Left lobe of liver (tissue), 2 donors: ENCODE results near the gene SOWAHC. TPM values are rescaled to one million over a fixed set of nuclear protein-coding genes. Genes with fewer than 3 reads are reported as not detected.
"Not testable (repeated sequence)": the region's sequence is repeated elsewhere in the genome, so short reads cannot be mapped to it uniquely, and the experiment has no call there.

Source experiments
- ATAC-seq: fragments of 200-7000 bp; cut with Tn5 transposase; one replicate; pipeline ENCODE4 v1.9.1; 2020; ENCODE audit warnings: mild to moderate bottlenecking, moderate library complexity
- DNase-seq: peaks from one replicate; pipeline ENCODE4 v3.0.0-alpha.2; 2020; ENCODE audit warnings: low spot score
- total RNA-seq: library from RNA; stranded (reverse); gene quantifications from one replicate; pipeline ENCODE4 v1.2.1, GENCODE V29; 2021
- donor health status: DM: no; HTN: no; CAD: no; lungs with moderate emphysema.
- donor health status: DM: no; HTN: yes; CAD: no.

SOWAHC gene
- total RNA-seq, 1 donor from 2014 or later, result 21.3 TPM

DNA sequence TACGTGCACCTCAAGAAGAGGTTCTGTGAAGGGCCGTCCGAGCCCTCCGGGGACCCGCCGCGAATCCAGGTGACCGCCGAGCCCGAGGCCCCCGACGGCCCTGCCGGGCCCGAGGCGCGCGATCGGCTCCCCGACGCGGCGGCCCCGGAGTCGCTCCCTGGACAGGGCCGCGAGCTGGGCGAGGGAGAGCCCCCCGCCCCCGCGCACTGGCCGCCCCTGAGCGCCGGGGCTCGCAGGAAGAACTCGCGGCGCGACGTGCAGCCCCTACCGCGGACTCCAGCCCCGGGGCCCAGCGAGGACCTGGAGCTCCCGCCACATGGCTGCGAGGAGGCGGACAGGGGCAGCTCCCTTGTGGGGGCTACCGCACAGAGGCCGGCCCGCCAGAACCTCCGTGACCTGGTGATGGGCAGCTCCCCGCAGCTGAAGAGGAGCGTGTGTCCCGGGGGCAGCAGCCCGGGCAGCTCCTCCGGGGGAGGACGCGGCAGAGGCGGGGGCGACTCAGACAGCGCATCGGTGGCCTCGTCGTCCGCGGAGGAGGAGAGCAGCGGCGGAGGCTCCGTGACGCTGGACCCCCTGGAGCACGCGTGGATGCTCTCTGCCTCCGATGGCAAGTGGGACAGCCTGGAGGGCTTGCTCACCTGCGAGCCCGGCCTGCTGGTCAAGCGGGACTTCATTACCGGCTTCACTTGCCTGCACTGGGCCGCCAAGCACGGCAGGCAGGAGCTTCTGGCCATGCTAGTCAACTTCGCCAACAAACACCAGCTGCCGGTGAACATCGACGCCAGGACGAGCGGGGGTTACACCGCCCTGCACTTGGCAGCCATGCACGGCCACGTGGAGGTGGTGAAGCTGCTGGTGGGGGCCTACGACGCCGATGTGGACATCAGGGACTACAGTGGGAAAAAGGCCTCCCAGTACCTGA is 812 bp downstream of the SOWAHC start:
- ATAC-seq, result peak; percentile 19
- peak; percentile 68 for DNase-seq

DNA sequence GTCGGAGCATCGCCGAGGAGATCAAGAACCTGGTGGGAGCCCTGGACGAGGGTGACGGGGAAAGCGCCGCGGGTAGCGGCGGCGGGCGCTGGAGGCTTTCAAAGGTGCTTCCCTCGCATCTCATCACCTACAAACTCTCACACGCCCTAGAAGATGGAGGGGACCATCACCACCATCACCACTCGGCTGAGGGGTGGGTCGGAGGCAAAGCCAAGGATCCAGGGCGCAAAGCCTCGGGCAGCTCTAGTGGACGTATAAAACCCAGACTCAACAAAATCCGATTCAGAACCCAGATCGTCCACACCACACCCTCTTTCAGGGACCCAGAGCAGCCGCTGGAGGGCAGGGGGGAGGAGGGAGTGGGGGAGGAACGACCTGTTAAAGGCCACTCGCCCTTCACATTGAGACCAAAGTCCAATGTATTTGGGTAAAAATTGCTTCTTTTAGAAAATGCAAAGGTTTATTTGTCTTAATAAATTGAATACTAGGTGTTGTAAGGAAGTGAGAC is 1.5 kb downstream of the SOWAHC start:
- ATAC-seq (peak; percentile 41), DNase-seq (peak; percentile 72)

- DNase-seq (no peak), ATAC-seq (no peak)
These were observed 2.0 kb downstream of the SOWAHC start for GRCh38 chr2:109616184-109616583.

DNA sequence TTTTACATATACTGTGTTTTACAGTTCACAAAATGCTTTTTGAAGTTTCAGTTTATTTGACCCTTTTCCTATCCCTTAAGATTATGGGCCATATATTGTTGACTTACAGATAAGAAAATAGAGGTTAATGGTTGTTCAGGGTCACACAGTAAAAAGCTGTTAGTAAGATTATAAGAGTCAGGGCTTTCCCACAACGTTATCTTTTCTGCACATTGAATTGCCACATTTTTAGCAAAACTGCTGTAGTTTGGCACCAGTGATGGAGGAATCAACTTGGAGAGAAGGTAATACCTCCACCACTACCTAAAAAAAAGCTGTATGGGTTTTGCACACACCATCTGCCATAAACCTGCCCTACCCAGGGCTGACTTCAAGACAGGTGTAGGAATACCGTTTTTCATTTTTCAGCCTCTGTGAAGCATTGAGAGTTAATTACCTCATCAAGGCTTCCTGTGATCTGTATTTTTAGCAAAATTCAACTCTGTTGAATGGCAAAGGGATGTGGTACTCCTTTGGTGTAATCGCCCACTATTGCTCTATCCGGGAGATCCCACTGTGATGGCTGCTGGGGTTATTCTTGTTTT is 5.0 kb downstream of the SOWAHC start:
- DNase-seq, result no peak
- no peak for ATAC-seq

- DNase-seq, result peak; percentile 93
- ATAC-seq, result peak; percentile 88
These were observed 9.1 kb downstream of the SOWAHC start for GRCh38 chr2:109623297-109623696.

DNA sequence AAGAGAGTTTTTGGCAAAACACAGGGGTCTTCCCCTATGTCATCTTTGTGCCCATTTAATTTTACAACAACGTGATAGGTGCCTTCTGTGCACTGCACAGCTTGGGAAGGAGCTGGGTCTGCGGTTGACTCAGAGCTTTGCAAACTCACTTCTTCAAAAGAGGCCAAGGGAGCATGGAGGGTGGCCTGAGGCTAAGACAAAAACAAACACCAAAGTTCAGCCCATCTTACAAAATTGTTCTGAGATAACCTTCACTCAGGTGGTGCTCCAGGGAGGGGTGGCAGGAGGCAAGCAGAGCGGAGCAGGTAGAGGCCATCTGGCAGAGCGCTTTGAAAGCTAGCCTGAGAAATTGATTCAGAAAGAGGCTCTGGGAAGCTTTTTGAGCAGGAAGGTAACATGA is 9.8 kb downstream of the SOWAHC start:
- DNase-seq, result peak; percentile 83
- peak; percentile 84 for ATAC-seq

DNA sequence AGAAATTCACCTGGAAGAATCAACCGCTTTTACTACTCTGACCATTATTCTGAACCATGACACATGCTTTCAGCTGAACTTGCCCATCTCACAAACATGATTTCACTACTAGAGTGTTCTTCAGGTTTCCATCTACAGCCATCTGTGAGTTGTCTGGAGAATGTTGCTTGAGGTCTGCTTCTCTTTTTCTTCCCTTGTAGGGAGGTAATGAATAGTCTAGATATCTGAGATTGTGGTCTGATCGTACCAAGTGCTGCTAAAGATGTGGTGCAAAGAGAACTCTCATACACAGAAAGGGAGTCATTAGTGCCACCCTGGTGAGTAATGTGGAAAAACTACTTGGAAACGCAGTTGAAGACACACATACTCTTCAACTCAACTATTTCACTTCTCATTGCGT is 10.2 kb downstream of the SOWAHC start:
- ATAC-seq, result no peak
- DNase-seq, result no peak

DNA sequence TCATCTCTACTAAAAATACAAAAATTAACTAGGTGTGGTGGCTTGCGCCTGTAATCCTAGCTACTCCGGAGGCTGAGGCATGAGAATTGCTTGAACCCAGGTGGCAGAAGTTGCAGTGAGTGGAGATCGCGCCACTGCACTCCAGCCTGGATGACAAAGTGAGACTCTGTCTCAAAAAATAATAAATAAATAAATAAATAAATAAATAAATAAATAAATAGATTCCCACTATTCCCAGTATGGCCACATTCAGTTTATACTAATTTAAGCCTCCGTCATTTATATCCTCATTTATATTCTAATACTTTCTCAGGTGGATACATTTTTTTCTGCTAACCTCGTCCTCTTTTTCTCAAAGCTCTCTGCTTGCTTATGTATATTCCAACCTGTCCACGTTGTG is 14.2 kb downstream of the SOWAHC start:
- ATAC-seq, result not testable (repeated sequence)

GRCh38 chr2:109629867-109630266 is 15.7 kb downstream of the SOWAHC start:
- ATAC-seq, result no peak
- no peak for DNase-seq

More for the DNA sequence above, 14.2 kb downstream of the SOWAHC start:
- not testable (repeated sequence) for DNase-seq

DNA sequence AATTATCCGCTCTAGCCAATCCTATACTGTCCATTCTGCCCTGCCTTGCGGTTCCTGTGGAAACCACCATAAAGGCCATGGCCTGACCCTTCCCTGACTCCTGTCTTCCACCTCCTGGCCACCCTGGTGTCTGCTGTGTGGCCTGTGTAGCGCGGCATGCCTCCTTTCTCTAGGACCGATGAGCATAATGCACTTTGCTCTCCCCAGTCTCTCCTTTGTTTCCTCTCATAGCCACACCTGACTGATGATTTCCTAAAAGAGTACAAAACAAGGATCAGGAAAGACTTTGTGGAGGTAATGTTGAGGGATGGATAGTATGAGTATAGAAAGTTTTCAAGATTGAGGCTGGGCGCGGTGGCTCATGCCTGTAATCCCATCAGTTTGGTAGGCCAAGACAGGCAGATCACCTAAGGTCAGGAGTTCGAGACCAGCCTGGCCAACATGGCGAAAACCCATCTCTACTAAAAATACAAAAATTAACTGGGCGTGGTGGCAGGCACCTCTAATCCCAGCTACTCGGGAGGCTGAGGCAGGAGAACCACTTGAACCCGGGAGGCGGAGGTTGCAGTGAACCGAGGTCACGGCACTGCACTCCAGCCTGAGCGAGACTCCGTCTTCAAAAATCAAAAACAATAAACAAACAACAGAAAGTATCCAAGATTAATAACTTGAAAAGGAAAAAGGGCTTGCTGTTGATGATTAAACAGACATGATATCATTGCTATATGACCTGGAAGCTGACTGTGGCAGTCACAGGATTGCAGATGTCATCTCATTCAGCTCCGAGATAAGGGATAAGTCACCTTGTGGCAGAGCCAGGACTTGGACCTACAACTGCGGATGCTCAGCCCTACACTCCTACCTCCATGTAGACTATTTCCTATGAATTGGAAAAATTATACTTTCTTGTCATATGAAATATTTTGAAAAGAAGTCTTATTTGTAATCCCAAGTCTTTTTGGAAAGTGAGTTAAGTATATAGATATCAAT is 16.6 kb downstream of the SOWAHC start:
- ATAC-seq (peak; percentile 67), DNase-seq (no peak)

- ATAC-seq, result no peak
- no peak for DNase-seq
These were observed 17.6 kb downstream of the SOWAHC start for GRCh38 chr2:109631741-109632140.

DNA sequence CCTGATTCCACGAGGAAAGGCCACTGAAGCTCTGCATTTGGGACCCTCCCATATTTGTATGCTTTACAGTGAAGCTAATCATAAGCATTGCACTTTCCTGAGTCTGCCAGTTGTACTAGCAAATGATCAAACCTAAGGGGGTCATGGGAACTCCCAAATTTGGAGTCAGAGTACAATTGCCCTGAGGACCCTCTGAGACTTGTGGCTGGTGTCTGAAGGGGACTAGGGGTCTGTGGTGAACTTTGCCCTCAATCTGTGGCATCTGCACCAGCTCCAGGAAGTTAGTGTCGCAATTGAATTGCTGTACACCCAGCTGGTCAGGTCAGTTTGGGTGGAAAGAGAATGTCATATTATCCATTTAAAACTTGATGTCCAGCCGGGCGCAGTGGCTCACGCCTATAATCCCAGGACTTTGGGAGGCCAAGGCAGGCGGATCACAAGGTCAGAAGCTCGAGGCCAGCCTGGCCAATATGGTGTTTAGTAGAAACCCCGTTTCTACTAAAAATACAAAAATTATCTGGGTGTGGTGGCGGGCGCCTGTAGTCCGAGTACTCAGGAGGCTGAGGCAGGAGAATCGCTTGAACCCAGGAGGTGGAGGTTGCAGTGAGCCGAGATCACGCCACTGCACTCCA is 18.1 kb downstream of the SOWAHC start:
- ATAC-seq (peak; percentile 76), DNase-seq (peak; percentile 51)

DNA sequence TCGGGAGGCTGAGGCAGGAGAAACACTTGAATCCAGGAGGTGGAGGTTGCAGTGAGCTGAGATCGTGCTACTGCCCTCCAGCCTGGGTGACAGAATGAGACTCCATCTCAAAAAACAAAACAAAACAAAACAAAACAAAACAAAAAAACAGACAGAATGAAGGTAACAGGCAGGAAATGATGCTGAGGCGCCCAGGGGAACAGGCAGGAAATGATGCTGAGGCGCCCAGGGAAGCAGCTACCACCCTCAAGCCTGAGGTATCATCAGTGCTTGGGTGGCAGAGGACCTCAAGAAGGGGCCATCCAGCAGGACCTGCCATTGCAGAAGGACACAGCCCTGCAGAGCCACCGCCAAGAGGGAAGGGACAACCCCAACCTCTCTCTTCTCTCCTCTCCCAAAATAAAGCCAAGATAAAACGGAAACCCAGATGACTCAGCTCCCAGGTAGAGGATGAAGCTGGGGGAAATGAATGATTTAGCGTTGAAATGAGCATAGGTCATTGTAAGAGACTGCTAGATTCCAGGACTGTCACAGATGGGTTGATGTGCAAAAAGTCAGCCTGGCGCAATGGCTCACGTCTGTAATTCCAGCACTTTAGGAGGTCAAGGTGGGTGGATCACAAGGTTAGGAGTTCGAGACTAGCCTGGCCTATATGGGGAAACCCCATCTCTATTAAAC is 19.3 kb downstream of the SOWAHC start:
- DNase-seq (no peak), ATAC-seq (no peak)

DNA sequence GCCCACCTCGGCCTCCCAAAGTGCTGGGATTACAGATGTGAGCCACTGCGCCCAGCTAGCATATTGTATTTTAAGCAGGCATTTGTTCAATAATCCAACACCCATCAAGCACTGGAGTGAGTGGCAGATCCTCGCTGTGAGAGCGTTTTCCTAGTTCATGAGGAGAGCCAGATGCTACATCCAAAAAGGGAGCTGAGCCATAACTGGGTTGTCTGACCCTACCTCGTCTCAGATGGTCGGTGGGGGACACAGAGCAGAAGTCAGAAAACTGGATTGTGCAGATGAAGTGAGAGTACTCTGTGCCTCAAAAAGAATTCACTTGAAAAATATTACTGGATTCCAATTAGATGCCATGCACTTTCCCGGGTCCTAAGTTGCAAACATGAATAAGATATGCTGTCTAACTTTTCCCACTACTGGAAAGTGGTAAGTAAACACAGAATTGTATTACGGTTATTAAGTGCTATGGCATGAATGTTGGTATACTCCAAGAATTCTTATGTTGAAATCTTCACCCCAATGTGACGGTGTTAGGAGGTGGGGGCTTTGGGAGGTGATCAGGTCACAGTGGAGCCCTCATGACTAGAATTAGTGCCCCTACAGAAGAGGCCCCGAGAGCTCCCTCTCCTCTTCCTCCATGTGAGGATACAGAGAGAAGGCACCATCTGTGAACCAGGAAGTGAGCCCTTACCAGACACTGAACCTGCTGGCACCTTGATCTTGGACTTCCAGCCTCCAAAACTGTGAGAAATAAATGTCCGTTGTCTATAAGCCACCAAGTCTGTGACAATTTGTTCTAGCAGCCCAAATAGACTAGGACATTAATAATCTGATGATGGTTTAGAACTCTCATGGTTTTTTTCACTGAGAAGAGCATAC is 21.5 kb downstream of the SOWAHC start:
- ATAC-seq (no peak), DNase-seq (no peak)

GRCh38 chr2:109636317-109636716 is 22.2 kb downstream of the SOWAHC start:
- ATAC-seq (peak; percentile 37), DNase-seq (no peak)

DNA sequence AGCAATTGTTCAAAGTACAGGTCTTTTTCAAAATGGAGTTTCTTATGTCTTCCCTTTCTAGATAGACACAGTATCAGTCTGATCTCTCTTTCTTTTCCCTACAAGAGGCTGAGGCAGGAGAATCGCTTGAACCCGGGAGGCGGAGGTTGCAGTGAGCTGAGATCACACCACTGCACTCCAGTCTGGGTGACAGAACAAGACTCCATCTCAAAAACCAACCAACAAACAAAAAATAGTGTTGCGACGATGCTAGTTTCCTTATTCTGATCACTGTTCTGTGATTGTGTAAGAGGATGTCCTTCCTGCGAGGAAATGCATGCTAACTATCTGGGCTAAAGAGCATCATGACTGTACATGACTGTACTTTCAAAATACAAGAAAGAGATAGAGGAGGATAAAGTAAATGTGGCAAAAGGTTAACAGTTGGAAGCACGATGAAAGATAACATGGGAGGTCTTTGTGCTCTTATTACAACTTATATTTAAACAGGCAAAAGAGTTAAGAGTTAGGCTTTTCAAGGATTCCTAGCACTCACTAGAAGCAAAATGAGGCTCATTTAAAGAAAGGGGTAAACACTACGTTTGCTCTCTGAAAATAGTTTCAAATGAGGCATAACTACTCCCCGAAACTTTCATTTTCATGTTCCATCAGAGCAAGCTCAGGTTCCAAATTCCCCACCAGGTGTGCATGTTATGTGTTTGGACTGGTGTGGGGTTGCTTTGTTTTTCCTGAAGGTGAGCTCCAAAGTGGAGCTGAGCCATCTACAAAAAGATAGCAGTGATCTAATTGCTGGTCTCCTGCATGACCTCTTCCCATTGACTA is 23.8 kb downstream of the SOWAHC start:
- ATAC-seq (peak; percentile 66), DNase-seq (no peak)

DNA sequence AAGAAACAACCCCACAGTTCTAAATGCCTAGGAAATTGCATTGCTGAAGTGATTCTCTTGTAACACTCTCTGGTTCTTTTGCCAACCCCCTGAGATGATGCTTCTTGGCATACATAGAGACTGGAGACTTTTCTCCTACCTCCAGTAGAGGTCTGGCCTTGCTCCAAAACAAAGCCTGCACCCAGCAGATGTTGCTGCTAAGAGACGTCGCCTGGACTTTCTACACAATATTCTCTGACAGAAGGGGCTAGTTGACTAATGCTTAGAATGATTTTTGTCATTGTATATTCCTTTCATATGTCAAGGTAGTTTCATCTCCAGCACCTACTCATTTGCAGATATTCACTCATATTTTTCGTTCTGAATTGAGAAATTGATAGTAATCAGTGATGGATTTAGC is 24.6 kb downstream of the SOWAHC start:
- ATAC-seq, result peak; percentile 47

GRCh38 chr2:109640000-109640399 is 25.8 kb downstream of the SOWAHC start:
- not testable (repeated sequence) for ATAC-seq

More for the DNA sequence above, 24.6 kb downstream of the SOWAHC start:
- DNase-seq, result no peak

More at GRCh38 chr2:109640000-109640399, 25.8 kb downstream of the SOWAHC start:
- DNase-seq, result not testable (repeated sequence)
